GM13976 (cell line): ENCODE data around the gene ZSCAN20.
"Not testable (repeated sequence)": the region's sequence is repeated elsewhere in the genome, so short reads cannot be mapped to it uniquely, and the experiment has no call there.

Experiments
- DNase-seq: peaks from one replicate; pipeline ENCODE4 v3.0.0; 2012; ENCODE audit warnings: low spot score
- CTCF ChIP-seq: IDR thresholded peaks from 2 replicates; pipeline ENCODE4 v1.5.1; 2012; ENCODE audit warnings: borderline replicate concordance, mild to moderate bottlenecking; ENCODE audit not compliant: insufficient read depth; ENCODE audit errors: extremely low read depth, missing control alignments, control extremely low read depth
- in situ Hi-C: fragments of 300-500 bp; cut with MboI; formaldehyde crosslinking; loops from one replicate; pipeline ENCODE4 v1.12.0; 2022; ENCODE audit warnings: low sequenced_read_pairs, mixed read lengths, inconsistent platforms; ENCODE audit not compliant: unreplicated experiment

The ZSCAN20 gene

GRCh38 chr1:33508151-33508550 lies 35.7 kb downstream of the ZSCAN20 start:
- in situ Hi-C loops = no loop called here
- no peak for TF ChIP-seq CTCF
- no peak for DNase-seq

GRCh38 chr1:33509276-33509675 lies 36.8 kb downstream of the ZSCAN20 start:
- DNase-seq, in situ Hi-C loops: not testable (repeated sequence)

- no peak for TF ChIP-seq CTCF
- in situ Hi-C loops = no loop called here
- DNase-seq = no peak
Measured at GRCh38 chr1:33512226-33513011, 40.0 kb downstream of the ZSCAN20 start.

GRCh38 chr1:33515112-33515511 lies 42.7 kb downstream of the ZSCAN20 start:
- TF ChIP-seq CTCF = no peak
- no peak for DNase-seq
- in situ Hi-C loops = no loop called here

GRCh38 chr1:33515607-33516006 lies 43.2 kb downstream of the ZSCAN20 start:
- no peak for TF ChIP-seq CTCF

GRCh38 chr1:33516428-33516827 lies 44.0 kb downstream of the ZSCAN20 start:
- in situ Hi-C loops = no loop called here
- no peak for TF ChIP-seq CTCF
- no peak for DNase-seq

More at GRCh38 chr1:33515607-33516006, 43.2 kb downstream of the ZSCAN20 start:
- in situ Hi-C loops = no loop called here
- DNase-seq = no peak

GRCh38 chr1:33516891-33517567 lies 44.6 kb downstream of the ZSCAN20 start:
- in situ Hi-C loops = no loop called here
- no peak for DNase-seq
- no peak for TF ChIP-seq CTCF
